ENCODE results near the gene MYLK3. TPM values are rescaled to one million over a fixed set of nuclear protein-coding genes. Genes with fewer than 3 reads are reported as not detected.

MYLK3 gene
- total and polyA plus RNA-seq, 2 donors (not counting 3 experiments of a cell fraction or from before 2014, with no cell fraction given), result not detected

GRCh38 chr16:46730126-46730525 is 18.0 kb downstream of the MYLK3 start:
- Histone ChIP-seq H3K4me1 (ENCODE audit: control insufficient read depth, extremely low read depth, insufficient read depth, low read length) (no peaks in the 10 kb centered on the region), H3K4me2 (ENCODE audit: insufficient read depth, low read length) (no peak overlapping the region), H2AFZ (ENCODE audit: low read depth, low read length) (no peak overlapping the region), H3K79me2 (ENCODE audit: control insufficient read depth, insufficient read depth, low read length) (no peaks in the 10 kb centered on the region), H3K27ac (ENCODE audit: insufficient read depth, low read depth, low read length) (no peak overlapping the region), H3K4me3 (replicated peaks in 1 of 3; ENCODE audit: insufficient read depth in 1 of 3, low read depth in 1 of 3, low read length in 3 of 3) (no peak overlapping the region), H4K20me1 (replicated peaks; ENCODE audit: control insufficient read depth, extremely low read depth, insufficient read depth, low read length) (no peaks in the 10 kb centered on the region), H3K27me3 (ENCODE audit: control insufficient read depth in 2 of 2, insufficient read depth in 2 of 2, low read length in 2 of 2) (no peaks in the 10 kb centered on the region), H3K9me3 (replicated peaks; ENCODE audit: control insufficient read depth, insufficient read depth, low read length) (no peaks in the 10 kb centered on the region), H3K9me1 (replicated peaks; ENCODE audit: control insufficient read depth, extremely low read depth, insufficient read depth, low read length) (no peaks in the 10 kb centered on the region), H3K9ac (replicated peaks; ENCODE audit: extremely low read depth, insufficient read depth, low read length) (no peak overlapping the region), H3K36me3 (ENCODE audit: control insufficient read depth in 2 of 2, extremely low read depth in 1 of 2, insufficient read depth in 2 of 2, low read length in 2 of 2) (no peaks in the 10 kb centered on the region)
- BruUV-seq (replicated peaks), result no TSS peak
- POLR2A ChIA-PET, result no interaction called here
- TF ChIP-seq FOS (IDR thresholded peaks at IDR 0.05; ENCODE audit: borderline replicate concordance, insufficient read depth, low read length) (no peak), MYC (IDR thresholded peaks at IDR 0.05; ENCODE audit: low read depth, low read length) (no peak)
- FAIRE-seq (no peak), DNase-seq (ENCODE audit: low read depth, low spot score) (no peak)
- CTCF ChIA-PET, result no interaction called here
- dilution Hi-C loops (cut with MboI; ENCODE audit: extremely low pct_ligation_motif_present, low sequenced_read_pairs) (no loop called here), intact Hi-C loops (cut with micrococcal nuclease) (no loop called here)

- TF ChIP-seq POLR2A (IDR thresholded peaks at IDR 0.05; ENCODE audit: low read depth, low read length) (no peak), FOS (IDR thresholded peaks at IDR 0.05; ENCODE audit: borderline replicate concordance, insufficient read depth, low read length) (no peak), JUN (IDR thresholded peaks at IDR 0.05; ENCODE audit: borderline replicate concordance, insufficient read depth, insufficient read length, low read depth) (no peak), GATA2 (IDR thresholded peaks at IDR 0.05; ENCODE audit: insufficient read depth, insufficient read length, low read depth, low read length) (no peak), EZH2 (IDR thresholded peaks at IDR 0.05; ENCODE audit: borderline replicate concordance, low read depth, low read length, severe bottlenecking) (no peak), MYC (IDR thresholded peaks at IDR 0.05; ENCODE audit: low read depth, low read length) (no peak), MAX (IDR thresholded peaks at IDR 0.05; ENCODE audit: insufficient read depth, insufficient read length) (no peak), CTCF (IDR thresholded peaks at IDR 0.05; ENCODE audit: extremely low read depth in 1 of 2, insufficient read depth in 1 of 2, low read depth in 1 of 2, low read length in 2 of 2) (no peak), POLR2AphosphoS5 (IDR thresholded peaks at IDR 0.05; ENCODE audit: insufficient read depth, low read depth, low read length) (no peak)
- H3K27me3 ChIP-seq (ENCODE audit: control insufficient read depth in 2 of 2, insufficient read depth in 2 of 2, low read length in 2 of 2), result no peaks in the 10 kb centered on the region
- H3K4me1 ChIP-seq (ENCODE audit: control insufficient read depth, extremely low read depth, insufficient read depth, low read length), result no peaks in the 10 kb centered on the region
- no peak overlapping the region for H3K4me2 ChIP-seq (ENCODE audit: insufficient read depth, low read length)
- H2AFZ ChIP-seq (ENCODE audit: low read depth, low read length), result no peak overlapping the region
- FAIRE-seq (no peak), DNase-seq (ENCODE audit: low read depth, low spot score) (no peak)
- H4K20me1 ChIP-seq (replicated peaks; ENCODE audit: control insufficient read depth, extremely low read depth, insufficient read depth, low read length), result no peaks in the 10 kb centered on the region
- POLR2A ChIA-PET, result no interaction called here
- H3K4me3 ChIP-seq (replicated peaks in 1 of 3; ENCODE audit: insufficient read depth in 1 of 3, low read depth in 1 of 3, low read length in 3 of 3), result no peak overlapping the region
- no peaks in the 10 kb centered on the region for H3K79me2 ChIP-seq (ENCODE audit: control insufficient read depth, insufficient read depth, low read length)
- CTCF ChIA-PET, result no interaction called here
- no peaks in the 10 kb centered on the region for H3K36me3 ChIP-seq (ENCODE audit: control insufficient read depth in 2 of 2, extremely low read depth in 1 of 2, insufficient read depth in 2 of 2, low read length in 2 of 2)
- no peaks in the 10 kb centered on the region for H3K9me3 ChIP-seq (replicated peaks; ENCODE audit: control insufficient read depth, insufficient read depth, low read length)
- dilution Hi-C loops (cut with MboI; ENCODE audit: extremely low pct_ligation_motif_present, low sequenced_read_pairs), result no loop called here
- BruUV-seq (replicated peaks), result no TSS peak
- no peaks in the 10 kb centered on the region for H3K9me1 ChIP-seq (replicated peaks; ENCODE audit: control insufficient read depth, extremely low read depth, insufficient read depth, low read length)
- H3K27ac ChIP-seq (ENCODE audit: insufficient read depth, low read depth, low read length), result no peak overlapping the region
- no peak overlapping the region for H3K9ac ChIP-seq (replicated peaks; ENCODE audit: extremely low read depth, insufficient read depth, low read length)
- intact Hi-C loops (cut with micrococcal nuclease), result no loop called here
These were observed 18.7 kb downstream of the MYLK3 start for GRCh38 chr16:46729326-46729995.
